GM12878 (cell line): Measurements from ENCODE around the gene ANGEL1. TPM values are rescaled to one million over a fixed set of nuclear protein-coding genes. Genes with fewer than 3 reads are reported as not detected.

Experiments used
- ATAC-seq: fragments of 200-7000 bp; cut with Tn5 transposase; 3 replicates; pipeline ENCODE4 v1.9.1; 2020; ENCODE audit warnings: mild to moderate bottlenecking, moderate library complexity
- BruUV-seq: library from RNA; stranded (reverse); fragments of 400-500 nt; replicated peaks from 2 replicates; lab custom pipeline; 2021; lab: Mats Ljungman, UMichigan
- CTCF ChIA-PET: fragments of 300-600 bp; sonication (Branson Sonifier 250); formaldehyde crosslinking; extraction: SDS; loops from one replicate; lab custom pipeline; 2021; ENCODE audit warnings: inconsistent platforms; lab: Yijun Ruan, JAX
- POLR2A ChIA-PET: fragments of 350-600 bp; formaldehyde crosslinking; extraction: SDS; loops from one replicate; lab custom pipeline; 2021; ENCODE audit warnings: inconsistent platforms; lab: Charles Lee
- RAD21 ChIA-PET: fragments of 300-600 bp; sonication (Branson Sonifier 250); formaldehyde crosslinking; loops from one replicate; lab custom pipeline; 2023; ENCODE audit warnings: antibody characterized with exemption; ENCODE audit not compliant: unreplicated experiment; lab: Charles Lee
- SMC1A ChIA-PET: fragments of 300-600 bp; sonication (Branson Sonifier 250); formaldehyde crosslinking; loops from one replicate; lab custom pipeline; 2023; ENCODE audit not compliant: unreplicated experiment, uncharacterized antibody; lab: Charles Lee
- DNase-seq: peaks from one replicate; pipeline ENCODE4 v3.0.0-alpha.2; 2011; ENCODE audit warnings: low read depth, low spot score
- FAIRE-seq: peaks from 3 replicates; lab custom pipeline; 2011; peaks lifted over from hg19 to GRCh38; lab: Jason Lieb, UNC
- H2AFZ ChIP-seq: 2 replicates; pipeline ENCODE4 v1.6.0; 2011; ENCODE audit warnings: low read depth, low read length, control low read depth; ENCODE audit not compliant: control insufficient read depth
- H3K27ac ChIP-seq: 2 replicates; pipeline ENCODE4 v1.5.1; 2011; ENCODE audit warnings: control low read depth; ENCODE audit not compliant: control insufficient read depth, insufficient read depth
- H3K27me3 ChIP-seq, 2 experiments: replicated peaks in 1 of 2; 2 replicates each; pipeline versions ENCODE4 v1.6.0 to v1.6.1; 2011; ENCODE audit warnings: low read length in 1 of 2; ENCODE audit not compliant: control insufficient read depth in 2 of 2, insufficient read depth in 2 of 2
- H3K36me3 ChIP-seq, 2 experiments: 2 replicates each; pipeline ENCODE4 v1.5.1; 2011; ENCODE audit warnings: low read length in 1 of 2; ENCODE audit not compliant: control insufficient read depth in 2 of 2, insufficient read depth in 2 of 2
- H3K4me1 ChIP-seq: 2 replicates; pipeline ENCODE4 v1.6.1; 2011; ENCODE audit warnings: mild to moderate bottlenecking, low read length, moderate library complexity, mixed read lengths; ENCODE audit not compliant: control insufficient read depth, insufficient read depth
- H3K4me2 ChIP-seq: 2 replicates; pipeline ENCODE4 v1.6.0; 2011; ENCODE audit warnings: control low read depth; ENCODE audit not compliant: control insufficient read depth, insufficient read depth
- H3K4me3 ChIP-seq: fragments of 200-600 bp; sonication (generic); 2 replicates; pipeline ENCODE4 v1.5.1; 2016
- H3K79me2 ChIP-seq: 2 replicates; pipeline ENCODE4 v1.6.0; 2011; ENCODE audit warnings: low read length; ENCODE audit not compliant: control insufficient read depth, insufficient read depth
- H3K9ac ChIP-seq: 2 replicates; pipeline ENCODE4 v1.8.0; 2011; ENCODE audit warnings: low read length, control low read depth, mixed read lengths; ENCODE audit not compliant: control insufficient read depth, insufficient read depth
- H3K9me3 ChIP-seq: replicated peaks from 3 replicates; pipeline ENCODE4 v1.5.1; 2011; ENCODE audit warnings: mild to moderate bottlenecking, low read length; ENCODE audit not compliant: control insufficient read depth, insufficient read depth
- H4K20me1 ChIP-seq: 2 replicates; pipeline ENCODE4 v1.6.0; 2011; ENCODE audit not compliant: control insufficient read depth, insufficient read depth
- BCL11A ChIP-seq: IDR thresholded peaks from 2 replicates; pipeline ENCODE4 v1.6.1; 2011; ENCODE audit warnings: low read depth, low read length
- CBX5 ChIP-seq: sonication (generic); IDR thresholded peaks from 2 replicates; pipeline ENCODE4 v1.6.1; 2016; ENCODE audit warnings: low read depth, moderate library complexity, mild to moderate bottlenecking, inconsistent platforms
- CHD2 ChIP-seq: IDR thresholded peaks from 2 replicates; pipeline ENCODE4 v1.6.1; 2011; ENCODE audit warnings: low read depth, low read length, improper control_type of control experiment, borderline replicate concordance
- EED ChIP-seq: sonication (generic); IDR thresholded peaks from 2 replicates; pipeline ENCODE4 v1.6.1; 2016; ENCODE audit warnings: antibody characterized with exemption, low read depth
- HCFC1 ChIP-seq: fragments of 150-350 bp; IDR thresholded peaks from 2 replicates; pipeline ENCODE4 v1.6.1; 2014; ENCODE audit warnings: low read length
- IKZF2 ChIP-seq, 2 experiments: fragments of 450-650 bp; IDR thresholded peaks; 2 replicates each; pipeline ENCODE4 v1.6.1; 2017; ENCODE audit warnings: mild to moderate bottlenecking in 2 of 2, moderate library complexity in 2 of 2
- KLF5 ChIP-seq: fragments of 450-650 bp; IDR thresholded peaks from 2 replicates; pipeline ENCODE4 v1.6.1; 2014; ENCODE audit warnings: mild to moderate bottlenecking; ENCODE audit not compliant: partially characterized antibody
- MYB ChIP-seq: fragments of 150-350 bp; IDR thresholded peaks from 2 replicates; pipeline ENCODE4 v1.6.1; 2014; ENCODE audit warnings: mild to moderate bottlenecking, low read depth, low read length, borderline replicate concordance
- NR2F1 ChIP-seq: fragments of 450-650 bp; conservative IDR thresholded peaks from 2 replicates; pipeline ENCODE4 v1.6.1; 2017; ENCODE audit warnings: mild to moderate bottlenecking
- REST ChIP-seq: IDR thresholded peaks from 2 replicates; pipeline ENCODE4 v1.6.1; 2012; ENCODE audit warnings: mild to moderate bottlenecking, low read depth, low read length
- RUNX3 ChIP-seq: IDR thresholded peaks from 2 replicates; pipeline ENCODE4 v1.6.1; 2012; ENCODE audit warnings: low read length, inconsistent platforms
- SUZ12 ChIP-seq: fragments of 200-600 bp; sonication (generic); IDR thresholded peaks from one replicate; pipeline ENCODE4 v1.6.1; 2018; ENCODE audit warnings: antibody characterized with exemption, mild to moderate bottlenecking; ENCODE audit not compliant: unreplicated experiment
- ZZZ3 ChIP-seq: IDR thresholded peaks from 2 replicates; pipeline ENCODE4 v1.6.1; 2011; ENCODE audit warnings: low read depth; ENCODE audit not compliant: control insufficient read depth, insufficient read length
- WGBS: methylation state at CpG from one replicate; pipeline ENCODE4 v1.1.6; 2016; ENCODE audit warnings: low lambda C conversion rate; ENCODE audit not compliant: insufficient replicate concordance, insufficient coverage; ENCODE audit errors: missing lambda C conversion rate; 5-methylcytosine and 5-hydroxymethylcytosine counted together
- in situ Hi-C: fragments of 300-500 bp; cut with MboI; formaldehyde crosslinking; loops from 9 replicates; pipeline ENCODE4 v1.14.3; 2018; ENCODE audit warnings: mixed read lengths
- intact Hi-C: fragments of 100-400 bp; cut with micrococcal nuclease; formaldehyde crosslinking; loops from one replicate; pipeline ENCODE4 v1.14.2; 2022; ENCODE audit not compliant: unreplicated experiment
- polyA plus RNA-seq, 11 experiments: library from polyadenylated mRNA; depleted of rRNA in 4 of 11; unstranded in 6 of 11; stranded (reverse) in 5 of 11; fragments of >200 nt; fragmentation: Nextera tagmentation in 4 of 11; fragmentation: Illumina TruSeq in 1 of 11; extraction: Ambion mirVana in 4 of 11; extraction: Trizol in 1 of 11; gene quantifications; 1 replicate in 1 of 11; 2 replicates in 10 of 11; pipeline versions ENCODE4 v1.2.1 to v1.2.3, GENCODE V29; 2011 to 2016; ENCODE audit warnings: inconsistent platforms in 2 of 11, missing spikeins in 2 of 11, low read depth in 1 of 11
- total RNA-seq, 4 experiments: library from RNA; depleted of rRNA in 3 of 4; stranded (reverse); fragments of >200 nt in 3 of 4; fragmentation: Illumina TruSeq in 1 of 4; extraction: Trizol in 1 of 4; gene quantifications; 2 replicates each; pipeline versions ENCODE4 v1.2.1 to v1.2.3, GENCODE V29; 2013 to 2021

Gene ANGEL1
- total and polyA plus RNA-seq, 10 of the 15 experiments (the other 5 are each of a cell fraction or from before 2014, with no cell fraction given) = 1.7 to 29.7 (median 12.3) TPM

- CTCF ChIA-PET = interaction anchor here (0.9 kb wide), 1 partner anchor 13 kb away, joined by 3 read pairs; no protein-coding TSS in a partner anchor
- no peak for DNase-seq
- in situ Hi-C loops = no loop called here
- no peaks in the 10 kb centered on the region for H3K79me2 ChIP-seq
- H3K9me3 ChIP-seq = no peaks in the 10 kb centered on the region
- H4K20me1 ChIP-seq = no peaks in the 10 kb centered on the region
- no peak overlapping the region for H2AFZ ChIP-seq
- ATAC-seq = no peak
- WGBS = 3% methylated on average over 2 of the region's 2 CpGs
- no TSS peak for BruUV-seq
- RAD21 ChIA-PET = no interaction called here
- POLR2A ChIA-PET = no interaction called here
- no peak overlapping the region for H3K4me2 ChIP-seq
- H3K36me3 ChIP-seq = no peaks in the 10 kb centered on the region
- intact Hi-C loops = no loop called here
- no peak for FAIRE-seq
- SMC1A ChIA-PET = interaction anchor here (0.7 kb wide), 1 partner anchor 42 kb away, joined by 3 read pairs; the partner anchor contains the start of gene ANGEL1
- no peak overlapping the region for H3K27ac ChIP-seq
- TF ChIP-seq ZZZ3 = no peak
- no peak for TF ChIP-seq SUZ12
- no peak for TF ChIP-seq EED
- TF ChIP-seq BCL11A = no peak
- TF ChIP-seq CHD2 = no peak
- no peak for TF ChIP-seq REST
- TF ChIP-seq CBX5 = no peak
- no peak for TF ChIP-seq IKZF2 (IDR thresholded peaks at IDR 0.05)
- TF ChIP-seq HCFC1 = no peak
- no peak for TF ChIP-seq RUNX3
- TF ChIP-seq MYB = no peak
- TF ChIP-seq KLF5 = no peak
- TF ChIP-seq NR2F1 = no peak
- peaks cover 0 to 1% of the 10 kb centered on the region in 2 experiments; a peak in 1 of 4 replicates for H3K27me3 ChIP-seq
- no peak overlapping the region for H3K9ac ChIP-seq
- no peaks in the 10 kb centered on the region for H3K4me1 ChIP-seq
- H3K4me3 ChIP-seq = no peak overlapping the region
Measured at GRCh38 chr14:76855066-76855465, 42.4 kb upstream of the ANGEL1 start.
